ENCODE data around the gene BCAS3.

The BCAS3 gene

GRCh38 chr17:61289408-61290385, 612.0 kb downstream of the BCAS3 start:
- no peak for DNase-seq (ENCODE audit: low read depth)

- DNase-seq (ENCODE audit: low read depth), result no peak
Observed at GRCh38 chr17:61291451-61292285, 614.0 kb downstream of the BCAS3 start.

- DNase-seq (ENCODE audit: low read depth), result no peak
Observed at GRCh38 chr17:61294286-61294685, 616.6 kb downstream of the BCAS3 start.

GRCh38 chr17:61294777-61295176, 617.1 kb downstream of the BCAS3 start:
- DNase-seq (ENCODE audit: low read depth), result no peak

- no peak for DNase-seq (ENCODE audit: low read depth)
Observed at GRCh38 chr17:61296058-61296457, 618.4 kb downstream of the BCAS3 start.

GRCh38 chr17:61299517-61300513, 622.2 kb downstream of the BCAS3 start:
- no peak for DNase-seq (ENCODE audit: low read depth)

- DNase-seq (ENCODE audit: low read depth), result no peak
Observed at GRCh38 chr17:61302953-61303816, 625.5 kb downstream of the BCAS3 start.

GRCh38 chr17:61303817-61304096, 626.1 kb downstream of the BCAS3 start:
- DNase-seq (ENCODE audit: low read depth), result no peak

GRCh38 chr17:61305024-61305423, 627.4 kb downstream of the BCAS3 start:
- DNase-seq (ENCODE audit: low read depth), result no peak

GRCh38 chr17:61306003-61306402, 628.4 kb downstream of the BCAS3 start:
- no peak for DNase-seq (ENCODE audit: low read depth)

- DNase-seq (ENCODE audit: low read depth), result no peak
Observed at GRCh38 chr17:61307905-61308886, 630.5 kb downstream of the BCAS3 start.

GRCh38 chr17:61309362-61310256, 632.0 kb downstream of the BCAS3 start:
- DNase-seq (ENCODE audit: low read depth), result no peak

GRCh38 chr17:61310590-61310989, 632.9 kb downstream of the BCAS3 start:
- DNase-seq (ENCODE audit: low read depth), result no peak

GRCh38 chr17:61312406-61313295, 635.0 kb downstream of the BCAS3 start:
- no peak for DNase-seq (ENCODE audit: low read depth)

GRCh38 chr17:61313461-61314326, 636.0 kb downstream of the BCAS3 start:
- no peak for DNase-seq (ENCODE audit: low read depth)

GRCh38 chr17:61314368-61315078, 636.9 kb downstream of the BCAS3 start:
- DNase-seq (ENCODE audit: low read depth), result no peak

Data from activated gamma-delta T cell treated with anti-CD3 and anti-CD28 coated beads, Interleukin-2, amount 50 U/mL, for 16 hours (primary cell).